GDM1 (cell line): ENCODE results near the gene STUB1.
"Not testable (repeated sequence)": the region's sequence is repeated elsewhere in the genome, so short reads cannot be mapped to it uniquely, and the experiment has no call there.

Experiments
- DNase-seq: peaks from one replicate; lab custom pipeline; 2025; lab: John Stamatoyannopoulos, UW

STUB1 gene

GRCh38 chr16:712740-713250, 32.6 kb downstream of the STUB1 start:
- DNase-seq: not testable (repeated sequence)

DNA sequence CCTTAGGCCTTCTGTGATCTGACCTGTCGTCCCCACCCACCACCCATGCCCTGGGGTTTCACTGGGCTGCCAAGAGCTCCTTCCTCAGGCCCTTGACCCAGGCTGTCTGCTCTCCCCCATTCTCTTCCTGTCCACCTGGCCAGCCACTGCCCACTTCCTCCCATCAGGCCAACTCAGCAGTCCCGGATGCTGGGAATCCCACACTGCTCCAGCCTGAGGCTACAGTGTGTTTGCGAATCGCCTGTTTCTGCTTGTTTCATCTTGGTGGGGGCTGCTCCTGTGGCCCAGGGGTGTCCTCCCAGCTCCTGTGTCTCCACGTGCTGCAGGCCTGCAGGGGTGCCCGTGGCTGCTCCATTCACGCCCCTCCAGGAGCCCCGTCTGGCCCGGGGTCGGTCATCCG, 33.9 kb downstream of the STUB1 start:
- no peak for DNase-seq

DNA sequence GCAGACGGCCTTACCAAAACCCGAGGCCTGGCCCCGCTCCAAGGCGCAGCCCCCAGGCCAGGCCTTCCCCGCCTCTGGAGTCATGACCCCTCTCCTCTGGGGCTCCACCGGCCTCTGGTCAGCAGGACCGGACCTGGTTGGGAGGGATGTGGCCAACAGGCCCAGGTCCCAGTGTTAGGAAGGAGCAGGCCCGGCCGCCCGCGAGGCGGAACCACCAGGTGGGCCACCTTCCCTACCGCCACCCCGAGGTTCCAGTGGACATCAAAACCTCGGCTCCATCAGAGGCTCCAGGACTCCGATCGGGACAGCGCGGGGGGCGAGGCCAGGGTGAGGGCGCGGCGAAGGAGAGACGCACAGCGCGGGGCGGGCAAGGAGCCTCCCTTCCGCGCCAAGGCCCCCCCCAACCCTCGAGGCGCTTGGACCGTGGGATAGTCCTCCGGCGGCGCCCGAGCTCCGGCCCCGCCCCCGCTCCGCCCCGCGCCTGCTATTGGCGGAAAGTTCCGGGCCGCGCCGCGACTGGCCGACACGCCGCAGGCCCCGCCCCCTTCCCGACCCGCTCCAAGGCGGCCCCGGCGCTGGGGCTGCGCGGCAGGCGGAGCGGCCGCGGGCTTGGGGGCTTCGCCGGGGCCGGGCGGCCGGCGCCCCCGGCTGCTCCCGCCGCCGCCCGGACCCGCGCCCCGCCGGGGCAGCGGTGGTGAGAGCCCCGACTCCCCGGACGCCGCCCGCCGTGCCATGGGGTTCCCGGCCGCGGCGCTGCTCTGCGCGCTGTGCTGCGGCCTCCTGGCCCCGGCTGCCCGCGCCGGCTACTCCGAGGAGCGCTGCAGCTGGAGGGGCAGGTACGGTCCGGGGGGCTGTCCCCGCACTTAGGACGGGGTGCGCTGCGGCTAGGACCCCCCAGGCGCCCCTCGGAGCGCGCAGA, 34.6 kb downstream of the STUB1 start, which contains the start of gene METRN:
METRN (plus strand) TSS at position 561 of the 919 bp plus-strand sequence; CDS start at position 733, 172 bp downstream.
- DNase-seq: peak; percentile 77

DNA sequence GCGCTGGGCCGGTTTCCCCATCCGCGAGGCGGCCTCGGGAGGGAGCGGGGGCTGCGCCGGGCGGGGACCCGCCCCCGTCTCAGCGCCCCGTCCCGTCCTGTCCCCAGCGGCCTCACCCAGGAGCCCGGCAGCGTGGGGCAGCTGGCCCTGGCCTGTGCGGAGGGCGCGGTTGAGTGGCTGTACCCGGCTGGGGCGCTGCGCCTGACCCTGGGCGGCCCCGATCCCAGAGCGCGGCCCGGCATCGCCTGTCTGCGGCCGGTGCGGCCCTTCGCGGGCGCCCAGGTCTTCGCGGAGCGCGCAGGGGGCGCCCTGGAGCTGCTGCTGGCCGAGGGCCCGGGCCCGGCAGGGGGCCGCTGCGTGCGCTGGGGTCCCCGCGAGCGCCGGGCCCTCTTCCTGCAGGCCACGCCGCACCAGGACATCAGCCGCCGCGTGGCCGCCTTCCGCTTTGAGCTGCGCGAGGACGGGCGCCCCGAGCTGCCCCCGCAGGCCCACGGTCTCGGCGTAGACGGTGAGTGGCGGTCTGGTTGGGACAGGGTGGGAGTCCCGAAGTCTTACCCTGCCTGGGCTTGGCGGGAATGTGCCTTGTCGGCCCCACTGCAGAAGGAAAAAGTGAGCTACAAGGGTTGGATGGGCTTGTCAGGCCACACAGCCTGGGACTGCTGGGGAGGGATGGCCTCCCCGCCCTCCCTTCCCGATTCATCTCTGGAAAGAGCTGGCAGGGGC, 35.4 kb downstream of the STUB1 start:
- no peak for DNase-seq

DNA sequence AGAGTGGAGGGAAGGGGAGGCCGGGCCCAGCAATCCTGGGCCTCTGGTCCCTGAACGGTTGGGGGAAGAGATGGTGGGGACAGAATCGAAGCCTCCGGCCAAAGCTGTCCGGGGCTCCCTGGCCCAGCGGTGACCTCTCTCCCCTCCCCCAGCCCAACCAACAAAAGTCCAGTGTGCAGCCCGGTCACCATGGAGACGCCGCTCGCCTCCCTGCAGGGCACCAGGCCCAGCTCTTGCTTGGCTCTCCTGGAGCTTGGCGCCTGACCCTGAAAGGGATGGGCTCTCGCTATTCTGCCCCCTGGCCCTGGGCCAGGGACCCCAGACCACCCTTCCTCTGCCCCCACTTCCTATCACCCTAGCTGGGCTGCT, 36.0 kb downstream of the STUB1 start:
- no peak for DNase-seq

DNA sequence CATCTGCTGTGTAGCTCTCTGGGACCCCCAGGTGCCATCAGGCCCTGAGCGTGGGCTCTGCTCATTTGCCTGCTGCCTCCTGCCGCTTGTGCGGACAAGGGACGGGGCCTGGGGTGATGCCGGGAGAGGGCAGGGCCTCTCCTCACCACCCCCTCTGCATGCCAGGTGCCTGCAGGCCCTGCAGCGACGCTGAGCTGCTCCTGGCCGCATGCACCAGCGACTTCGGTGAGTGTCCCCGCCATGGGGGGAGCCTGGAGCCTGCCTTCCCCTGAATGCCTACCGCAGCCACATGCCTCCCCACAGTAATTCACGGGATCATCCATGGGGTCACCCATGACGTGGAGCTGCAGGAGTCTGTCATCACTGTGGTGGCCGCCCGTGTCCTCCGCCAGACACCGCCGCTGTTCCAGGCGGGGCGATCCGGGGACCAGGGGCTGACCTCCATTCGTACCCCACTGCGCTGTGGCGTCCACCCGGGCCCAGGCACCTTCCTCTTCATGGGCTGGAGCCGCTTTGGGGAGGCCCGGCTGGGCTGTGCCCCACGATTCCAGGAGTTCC, 36.6 kb downstream of the STUB1 start:
- DNase-seq: no peak

DNA sequence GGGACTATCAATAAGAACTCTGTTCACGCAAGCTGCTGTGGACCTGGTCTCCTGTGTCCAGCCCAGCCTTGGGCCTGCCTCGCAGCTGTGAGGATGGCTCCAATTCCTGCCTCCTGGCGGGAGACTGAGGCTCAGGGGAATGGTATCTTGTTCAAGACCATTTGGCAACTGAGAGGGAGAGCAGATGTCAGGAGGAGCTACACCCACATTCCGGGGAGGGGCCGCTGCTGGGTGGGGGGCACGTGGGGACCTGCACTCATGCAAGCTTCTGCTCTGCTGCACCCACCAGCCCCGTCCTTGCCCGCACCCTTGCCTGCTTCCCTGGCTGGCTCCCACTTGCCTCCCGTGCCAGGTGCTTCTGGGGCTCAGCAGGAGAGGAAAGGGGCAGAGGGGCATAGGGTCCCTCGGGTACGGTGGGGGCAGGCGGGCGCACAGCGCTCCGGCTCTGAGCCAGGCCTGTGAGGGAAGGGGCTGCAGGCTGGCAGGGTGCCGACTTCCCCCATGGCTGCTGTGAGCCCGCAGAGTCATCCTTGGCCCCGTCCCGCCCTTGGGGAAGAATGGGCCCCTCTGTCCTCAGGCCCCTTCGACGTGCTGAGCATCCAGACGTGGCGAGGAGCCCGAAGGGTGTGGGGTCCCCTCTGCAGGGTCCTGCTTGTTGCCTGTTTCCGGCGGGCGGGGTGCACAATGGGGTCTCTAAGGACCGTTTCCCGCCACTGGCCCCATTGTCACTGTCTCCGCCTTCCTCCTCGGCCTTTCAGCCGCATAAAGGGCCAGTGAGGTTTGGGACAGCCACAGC, 37.4 kb downstream of the STUB1 start:
- no peak for DNase-seq

DNA sequence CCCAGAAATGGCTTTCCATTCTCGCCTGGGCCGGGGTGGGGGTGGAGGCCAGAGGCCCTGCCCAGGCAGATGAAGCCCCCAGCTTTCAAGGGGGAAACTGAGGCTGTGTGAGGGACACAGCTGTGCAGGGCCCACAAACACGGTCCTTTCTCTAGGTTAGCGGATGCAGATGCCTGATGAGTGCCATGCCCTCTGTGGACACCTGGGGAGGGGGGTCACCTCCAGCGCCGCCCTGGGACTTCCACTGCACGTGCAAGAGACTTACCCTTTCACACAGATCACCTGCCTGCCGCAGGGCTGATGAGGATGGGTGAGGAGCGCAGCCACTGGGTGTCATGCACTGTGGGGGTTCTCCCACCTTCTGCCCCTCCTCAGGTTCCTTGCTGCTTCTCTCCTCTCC, 38.2 kb downstream of the STUB1 start:
- no peak for DNase-seq

- no peak for DNase-seq
Observed at GRCh38 chr16:718922-719321, 38.7 kb downstream of the STUB1 start.

DNA sequence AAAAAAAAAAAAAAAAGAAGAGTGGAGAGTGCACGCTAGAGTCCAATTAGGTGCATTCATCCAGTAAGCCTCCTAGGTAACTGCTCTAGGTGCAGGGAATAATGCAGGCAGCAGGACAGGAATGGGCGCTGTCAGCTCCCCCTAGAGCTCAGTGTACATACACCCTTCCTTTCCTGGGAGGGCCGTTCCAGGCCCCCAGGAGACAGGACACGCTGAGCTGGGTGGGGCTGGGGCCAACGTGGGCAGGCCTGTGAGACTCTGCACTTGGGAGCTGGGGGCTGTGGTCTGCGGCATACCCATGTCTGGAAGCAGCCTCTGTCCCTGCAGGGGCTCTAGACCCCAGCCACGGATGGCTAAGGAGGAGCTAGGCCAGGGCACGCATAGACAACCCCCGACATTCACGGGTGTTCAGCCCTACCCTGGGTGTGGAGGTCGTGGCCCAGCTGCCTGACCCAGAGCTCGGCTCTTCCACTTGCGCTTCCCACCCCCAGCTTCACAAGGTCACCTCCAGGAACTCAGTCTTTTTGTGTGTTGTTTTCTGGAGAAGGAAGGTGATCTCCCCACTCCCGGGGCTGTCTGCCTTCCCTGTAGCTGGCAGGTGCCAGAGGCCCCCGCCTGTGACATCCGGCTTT, 39.7 kb downstream of the STUB1 start:
- no peak for DNase-seq

DNA sequence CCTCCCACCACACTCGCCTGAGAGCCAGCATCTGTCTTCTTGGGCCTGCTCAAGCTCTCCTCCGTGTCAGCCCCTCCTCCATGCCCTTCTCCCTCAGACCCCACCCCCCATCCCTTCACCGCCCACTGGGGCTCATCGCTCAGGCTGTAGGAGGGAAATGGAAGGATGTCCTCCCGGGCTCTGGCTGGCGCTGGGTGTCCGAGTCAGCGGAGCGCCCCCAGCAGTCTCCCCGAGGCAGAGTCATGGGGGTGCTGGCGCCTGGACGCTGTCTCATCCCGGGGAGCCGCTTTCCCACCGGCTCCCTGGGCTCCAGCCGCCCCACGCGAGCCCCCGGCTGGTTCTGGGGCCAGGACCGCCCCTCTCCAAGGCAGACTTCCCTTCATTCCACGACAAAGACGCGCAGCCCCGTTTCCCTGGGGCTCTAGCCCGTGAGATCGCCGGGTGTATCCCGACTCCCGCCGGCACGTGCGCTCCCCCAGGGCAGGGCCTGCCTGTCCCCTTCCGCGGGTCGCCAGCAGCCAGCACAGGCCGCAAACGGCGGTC, 40.3 kb downstream of the STUB1 start:
- no peak for DNase-seq

GRCh38 chr16:720990-721764, 41.0 kb downstream of the STUB1 start, which contains the start of gene ANTKMT:
TSS of gene ANTKMT (plus strand) at chr16:721146. CDS start at chr16:721275, 129 bp downstream.
- peak; percentile 54 for DNase-seq

- no peak for DNase-seq
Observed at GRCh38 chr16:721765-722540, 41.7 kb downstream of the STUB1 start.

DNA sequence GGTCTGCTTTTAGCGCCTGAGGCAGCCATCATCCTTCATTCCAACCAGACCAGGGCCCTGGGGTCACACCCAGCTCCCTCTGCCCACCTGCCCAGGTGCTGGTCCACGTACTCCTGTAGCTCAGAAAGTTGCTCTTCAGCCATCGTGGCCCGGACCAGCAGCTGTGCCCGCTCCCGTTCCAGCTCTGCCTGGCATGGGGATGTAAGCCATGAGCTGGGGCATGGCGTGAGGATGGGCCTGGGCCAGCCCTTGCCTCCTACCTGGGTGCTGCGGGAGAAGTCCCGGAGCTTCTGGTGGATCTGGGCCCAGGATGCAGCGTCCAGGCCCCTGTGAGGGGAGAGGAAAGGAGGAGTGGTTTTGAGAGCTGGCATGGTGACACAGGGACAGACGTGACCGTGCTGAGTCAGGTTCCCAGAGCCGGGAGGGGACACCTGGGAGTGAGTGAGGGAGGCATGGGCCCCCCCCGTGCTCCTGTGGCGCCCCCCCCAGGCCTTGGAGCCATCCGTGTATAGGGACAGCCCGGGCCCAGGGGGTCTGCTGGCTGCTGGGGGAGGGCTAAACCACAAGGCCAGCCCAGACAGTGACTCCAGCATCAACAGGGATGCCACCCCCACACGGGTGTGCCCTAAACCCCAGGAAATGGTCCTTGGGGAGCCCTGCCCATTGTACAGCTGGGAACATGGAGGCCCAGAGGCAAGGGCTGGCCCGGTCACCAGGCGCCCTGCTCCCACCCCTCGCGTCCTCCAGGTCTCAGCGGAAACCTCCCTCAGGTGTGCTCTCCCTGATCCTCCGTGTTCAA, 42.8 kb downstream of the STUB1 start:
- no peak for DNase-seq

- no peak for DNase-seq
Observed at GRCh38 chr16:723695-724094, 43.5 kb downstream of the STUB1 start.

- DNase-seq: no peak
Observed at GRCh38 chr16:724188-725040, 44.2 kb downstream of the STUB1 start.

GRCh38 chr16:725041-725376, 44.8 kb downstream of the STUB1 start:
- no peak for DNase-seq
